Neutrophil (primary cell): ENCODE measurements around the gene EXOC6B.

Source experiments
- H3K27ac ChIP-seq: fragments of 200-600 bp; sonication (generic); 2 replicates; pipeline ENCODE4 v1.5.1; 2016; ENCODE audit warnings: mild to moderate bottlenecking, moderate library complexity
- H3K27me3 ChIP-seq: fragments of 200-600 bp; sonication (generic); 2 replicates; pipeline ENCODE4 v1.6.0; 2016; ENCODE audit warnings: mild to moderate bottlenecking
- H3K36me3 ChIP-seq: fragments of 200-600 bp; sonication (generic); 2 replicates; pipeline ENCODE4 v1.5.1; 2017
- H3K4me1 ChIP-seq, 2 experiments: fragments of 200-600 bp in 1 of 2; sonication (generic) in 1 of 2; 1 replicate in 1 of 2; 2 replicates in 1 of 2; pipeline versions ENCODE4 v1.5.1 to v1.6.1; 2013 to 2016; ENCODE audit warnings: low read depth in 1 of 2, low read length in 1 of 2, mild to moderate bottlenecking in 1 of 2, moderate library complexity in 1 of 2; ENCODE audit not compliant: control insufficient read depth in 1 of 2, insufficient read depth in 1 of 2
- H3K4me3 ChIP-seq, 2 experiments: fragments of 200-600 bp in 1 of 2; sonication (generic) in 1 of 2; 1 replicate in 1 of 2; 2 replicates in 1 of 2; pipeline ENCODE4 v1.5.1; 2013 to 2016; ENCODE audit warnings: low read depth in 1 of 2, low read length in 1 of 2, mild to moderate bottlenecking in 1 of 2, moderate library complexity in 1 of 2
- H3K9me3 ChIP-seq: fragments of 200-600 bp; sonication (generic); 2 replicates; pipeline ENCODE4 v1.5.1; 2016
- CTCF ChIP-seq: fragments of 200-600 bp; sonication (generic); IDR thresholded peaks from 2 replicates; pipeline ENCODE4 v1.5.1; 2016; ENCODE audit warnings: antibody characterized with exemption

Gene EXOC6B

GRCh38 chr2:72340665-72341064 is 485.2 kb downstream of the EXOC6B start:
- Histone ChIP-seq H3K27me3 (no peaks in the 10 kb centered on the region), H3K4me1 (no peaks in the 10 kb centered on the region), H3K4me3 (no peak overlapping the region), H3K36me3 (no peaks in the 10 kb centered on the region), H3K9me3 (no peaks in the 10 kb centered on the region), H3K27ac (no peak overlapping the region)
- TF ChIP-seq CTCF: no peak

- Histone ChIP-seq H3K36me3 (no peaks in the 10 kb centered on the region), H3K27me3 (no peaks in the 10 kb centered on the region), H3K9me3 (no peaks in the 10 kb centered on the region), H3K4me1 (no peaks in the 10 kb centered on the region), H3K27ac (no peak overlapping the region), H3K4me3 (no peak overlapping the region)
- no peak for TF ChIP-seq CTCF
Measured at GRCh38 chr2:72338076-72338475, 487.8 kb downstream of the EXOC6B start.

DNA sequence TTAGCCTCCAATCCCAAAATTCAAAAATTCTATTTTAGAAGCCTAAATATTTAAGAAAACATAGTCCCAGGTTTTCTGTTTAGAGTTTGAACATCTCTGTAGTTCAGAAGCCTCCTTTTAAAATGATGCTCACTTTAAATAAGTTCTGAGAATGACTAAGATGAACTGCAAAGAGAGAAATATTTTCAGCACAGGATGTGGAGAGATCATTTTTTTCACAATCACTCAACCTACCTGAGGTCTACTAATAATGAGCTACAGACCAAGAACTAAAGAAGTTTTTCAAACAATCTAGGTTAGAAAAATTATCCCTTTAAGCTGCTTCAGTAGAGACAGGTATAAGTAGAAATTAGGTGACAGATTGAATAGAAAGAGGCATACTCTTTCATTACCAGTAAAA is 493.1 kb downstream of the EXOC6B start:
- H3K9me3 ChIP-seq: no peaks in the 10 kb centered on the region
- TF ChIP-seq CTCF: no peak
- H3K27me3 ChIP-seq: no peaks in the 10 kb centered on the region
- no peak overlapping the region for H3K4me3 ChIP-seq
- H3K4me1 ChIP-seq: no peaks in the 10 kb centered on the region
- no peak overlapping the region for H3K27ac ChIP-seq
- H3K36me3 ChIP-seq: no peaks in the 10 kb centered on the region

DNA sequence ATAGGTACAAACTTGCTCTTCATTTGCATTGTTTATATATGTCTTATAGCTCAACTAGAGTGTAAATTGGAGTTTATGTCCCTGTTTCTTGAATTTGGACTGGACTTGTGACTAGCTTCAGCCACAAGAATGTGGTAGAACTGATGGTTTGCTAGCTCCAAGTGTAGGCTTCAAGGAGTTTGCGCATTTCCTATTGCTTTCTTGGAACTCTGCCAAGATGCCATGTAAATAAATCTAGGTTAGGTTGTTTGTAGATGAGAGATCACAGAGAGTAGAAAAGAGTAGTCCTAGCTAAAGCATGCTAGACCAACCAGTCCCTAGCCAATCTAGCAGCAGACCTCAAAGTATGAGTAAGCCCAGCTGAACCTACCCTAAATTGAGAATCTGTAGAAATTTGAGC is 495.2 kb downstream of the EXOC6B start:
- no peak overlapping the region for H3K27ac ChIP-seq
- no peaks in the 10 kb centered on the region for H3K9me3 ChIP-seq
- no peak overlapping the region for H3K4me3 ChIP-seq
- no peak for TF ChIP-seq CTCF
- no peaks in the 10 kb centered on the region for H3K27me3 ChIP-seq
- no peaks in the 10 kb centered on the region for H3K4me1 ChIP-seq
- no peaks in the 10 kb centered on the region for H3K36me3 ChIP-seq

GRCh38 chr2:72326759-72327158 is 499.1 kb downstream of the EXOC6B start:
- H3K9me3 ChIP-seq: no peaks in the 10 kb centered on the region
- TF ChIP-seq CTCF: no peak
- H3K4me1 ChIP-seq: no peaks in the 10 kb centered on the region
- no peak overlapping the region for H3K27ac ChIP-seq
- no peaks in the 10 kb centered on the region for H3K36me3 ChIP-seq
- no peaks in the 10 kb centered on the region for H3K27me3 ChIP-seq
- no peak overlapping the region for H3K4me3 ChIP-seq
